Measurements from ENCODE around the gene GPR146.

Gene GPR146

DNA sequence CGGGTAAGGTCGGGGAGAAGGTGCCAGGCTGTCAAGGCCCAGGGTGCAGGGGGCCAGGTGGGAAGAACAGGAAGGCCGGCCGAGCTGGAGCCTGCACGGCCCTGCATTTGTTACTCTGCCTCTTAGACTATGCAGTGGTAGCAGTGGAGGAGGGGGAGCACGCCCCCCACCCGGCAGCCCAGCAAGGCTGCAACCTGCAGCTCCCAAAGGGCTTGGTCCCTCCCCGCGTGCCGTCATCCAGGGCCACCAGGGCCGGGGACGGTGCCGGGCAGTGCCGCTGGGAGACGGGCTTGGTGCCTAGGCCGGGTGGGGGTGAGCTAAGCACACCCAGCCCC lies 36.5 kb downstream of the GPR146 start:
- no peak overlapping the region for H3K4me2 ChIP-seq (ENCODE audit: low read length)
- TF ChIP-seq CTCF (IDR thresholded peaks at IDR 0.05; ENCODE audit: low read length) (no peak), EZH2 (IDR thresholded peaks at IDR 0.05; ENCODE audit: borderline replicate concordance, low read length) (no peak)
- no peak overlapping the region for H3K27ac ChIP-seq (ENCODE audit: low read depth, low read length, poor library complexity, severe bottlenecking)
- H3F3A ChIP-seq (ENCODE audit: insufficient read depth, low read length), result no peaks in the 10 kb centered on the region
- H4K20me1 ChIP-seq (ENCODE audit: insufficient read depth, low read length), result no peaks in the 10 kb centered on the region
- H2AFZ ChIP-seq (ENCODE audit: low read length), result no peak overlapping the region
- H3K36me3 ChIP-seq (ENCODE audit: insufficient read depth, low read length), result no peaks in the 10 kb centered on the region
- no peaks in the 10 kb centered on the region for H3K79me2 ChIP-seq (ENCODE audit: insufficient read depth, low read length)
- H3K4me1 ChIP-seq (ENCODE audit: insufficient read depth, low read length, severe bottlenecking), result no peaks in the 10 kb centered on the region
- no peaks in the 10 kb centered on the region for H3K9me3 ChIP-seq (ENCODE audit: low read length)
- H3K27me3 ChIP-seq (ENCODE audit: insufficient read depth, low read length), result peaks cover 4% of the 10 kb centered on the region; the same call in 1 of the 2 replicates
- no peaks in the 10 kb centered on the region for H3K9me2 ChIP-seq (ENCODE audit: low read depth, low read length)
- H3K9ac ChIP-seq (ENCODE audit: low read length), result no peak overlapping the region
- no peak overlapping the region for H3K4me3 ChIP-seq (ENCODE audit: low read depth, low read length, poor library complexity, severe bottlenecking)

- no peaks in the 10 kb centered on the region for H4K20me1 ChIP-seq (ENCODE audit: insufficient read depth, low read length)
- peaks cover 4% of the 10 kb centered on the region; the same call in 1 of the 2 replicates for H3K27me3 ChIP-seq (ENCODE audit: insufficient read depth, low read length)
- H3K4me2 ChIP-seq (ENCODE audit: low read length), result no peak overlapping the region
- H3K27ac ChIP-seq (ENCODE audit: low read depth, low read length, poor library complexity, severe bottlenecking), result no peak overlapping the region
- H3K9me2 ChIP-seq (ENCODE audit: low read depth, low read length), result no peaks in the 10 kb centered on the region
- peaks cover 2% of the 10 kb centered on the region for H3K4me1 ChIP-seq (ENCODE audit: insufficient read depth, low read length, severe bottlenecking)
- TF ChIP-seq EZH2 (IDR thresholded peaks at IDR 0.05; ENCODE audit: borderline replicate concordance, low read length) (no peak), CTCF (IDR thresholded peaks at IDR 0.05; ENCODE audit: low read length) (no peak)
- H3F3A ChIP-seq (ENCODE audit: insufficient read depth, low read length), result no peaks in the 10 kb centered on the region
- H3K9me3 ChIP-seq (ENCODE audit: low read length), result no peaks in the 10 kb centered on the region
- H2AFZ ChIP-seq (ENCODE audit: low read length), result no peak overlapping the region
- no peak overlapping the region for H3K9ac ChIP-seq (ENCODE audit: low read length)
- H3K36me3 ChIP-seq (ENCODE audit: insufficient read depth, low read length), result no peaks in the 10 kb centered on the region
- no peaks in the 10 kb centered on the region for H3K79me2 ChIP-seq (ENCODE audit: insufficient read depth, low read length)
- H3K4me3 ChIP-seq (ENCODE audit: low read depth, low read length, poor library complexity, severe bottlenecking), result no peak overlapping the region
These were observed 37.0 kb downstream of the GPR146 start for GRCh38 chr7:1081336-1081735.

GRCh38 chr7:1081931-1082401 lies 37.6 kb downstream of the GPR146 start:
- Histone ChIP-seq H4K20me1 (ENCODE audit: insufficient read depth, low read length) (no peaks in the 10 kb centered on the region), H3K9ac (ENCODE audit: low read length) (no peak overlapping the region), H3K27ac (ENCODE audit: low read depth, low read length, poor library complexity, severe bottlenecking) (no peak overlapping the region), H3K27me3 (ENCODE audit: insufficient read depth, low read length) (peaks cover 4% of the 10 kb centered on the region; the same call in 1 of the 2 replicates), H3F3A (ENCODE audit: insufficient read depth, low read length) (no peaks in the 10 kb centered on the region), H3K36me3 (ENCODE audit: insufficient read depth, low read length) (no peaks in the 10 kb centered on the region), H3K79me2 (ENCODE audit: insufficient read depth, low read length) (no peaks in the 10 kb centered on the region), H3K4me3 (ENCODE audit: low read depth, low read length, poor library complexity, severe bottlenecking) (no peak overlapping the region), H3K4me1 (ENCODE audit: insufficient read depth, low read length, severe bottlenecking) (peaks cover 8% of the 10 kb centered on the region), H2AFZ (ENCODE audit: low read length) (no peak overlapping the region), H3K9me3 (ENCODE audit: low read length) (no peaks in the 10 kb centered on the region), H3K9me2 (ENCODE audit: low read depth, low read length) (no peaks in the 10 kb centered on the region), H3K4me2 (ENCODE audit: low read length) (no peak overlapping the region)
- TF ChIP-seq CTCF (IDR thresholded peaks at IDR 0.05; ENCODE audit: low read length), result no peak
